SK-N-SH treated with all-trans-retinoic acid at 6 μM for 48 hours (cell line): ENCODE data around the gene CPNE4.

Experiments used
- ATAC-seq: fragments of 200-7000 bp; cut with Tn5 transposase; 3 replicates; pipeline ENCODE4 v1.9.1; 2020; ENCODE audit warnings: mild to moderate bottlenecking, moderate library complexity
- ARNTL ChIP-seq: fragments of 450-650 bp; formaldehyde crosslinking; IDR thresholded peaks from 2 replicates; pipeline ENCODE4 v1.5.0; 2020; ENCODE audit warnings: low read depth, mild to moderate bottlenecking, moderate library complexity, borderline replicate concordance
- BACH2 ChIP-seq: fragments of 250-450 bp; sonication (Bioruptor Pico); IDR thresholded peaks from 2 replicates; pipeline ENCODE4 v1.9.0; 2021; ENCODE audit warnings: mild to moderate bottlenecking, borderline replicate concordance
- CSDC2 ChIP-seq: fragments of 250-450 bp; sonication (Bioruptor Pico); IDR thresholded peaks from 2 replicates; pipeline ENCODE4 v1.5.0; 2020; ENCODE audit warnings: mild to moderate bottlenecking, moderate library complexity
- ESRRG ChIP-seq: fragments of 250-450 bp; sonication (Bioruptor Pico); IDR thresholded peaks from 2 replicates; pipeline ENCODE4 v1.6.1; 2021; ENCODE audit warnings: mild to moderate bottlenecking
- GLIS3 ChIP-seq: fragments of 250-450 bp; sonication (Bioruptor Pico); IDR thresholded peaks from 2 replicates; pipeline ENCODE4 v1.5.0; 2020; ENCODE audit warnings: mild to moderate bottlenecking, moderate library complexity
- ISL1 ChIP-seq: fragments of 250-450 bp; sonication (Bioruptor Pico); IDR thresholded peaks from 2 replicates; pipeline ENCODE4 v2.1.2; 2022; ENCODE audit warnings: mild to moderate bottlenecking, moderate library complexity
- OSR1 ChIP-seq: fragments of 250-450 bp; sonication (Bioruptor Pico); IDR thresholded peaks from 2 replicates; pipeline ENCODE4 v1.8.0; 2022; ENCODE audit warnings: moderate library complexity, mild to moderate bottlenecking, inconsistent platforms
- PPARA ChIP-seq: fragments of 250-450 bp; sonication (Bioruptor Pico); IDR thresholded peaks from 2 replicates; pipeline ENCODE4 v1.5.0; 2020; ENCODE audit warnings: mild to moderate bottlenecking, borderline replicate concordance
- RARB ChIP-seq: fragments of 250-450 bp; sonication (Bioruptor Pico); IDR thresholded peaks from 2 replicates; pipeline ENCODE4 v1.8.0; 2021; ENCODE audit warnings: mild to moderate bottlenecking, moderate library complexity
- SNAI2 ChIP-seq: fragments of 250-450 bp; sonication (Bioruptor Pico); IDR thresholded peaks from 2 replicates; pipeline ENCODE4 v1.5.0; 2020; ENCODE audit warnings: mild to moderate bottlenecking, moderate library complexity
- TCF4 ChIP-seq: fragments of 250-450 bp; sonication (Bioruptor Pico); IDR thresholded peaks from 2 replicates; pipeline ENCODE4 v1.8.0; 2021; ENCODE audit warnings: mild to moderate bottlenecking, moderate library complexity, borderline replicate concordance
- TOX ChIP-seq: fragments of 250-450 bp; sonication (Bioruptor Pico); IDR thresholded peaks from 2 replicates; pipeline ENCODE4 v1.8.0; 2021; ENCODE audit warnings: mild to moderate bottlenecking, moderate library complexity, borderline replicate concordance
- ZC3H10 ChIP-seq: fragments of 250-450 bp; sonication (Bioruptor Pico); IDR thresholded peaks from 2 replicates; pipeline ENCODE4 v1.5.1; 2021; ENCODE audit warnings: mild to moderate bottlenecking, moderate library complexity
- ZFP3 ChIP-seq: fragments of 250-450 bp; sonication (Bioruptor Pico); IDR thresholded peaks from 2 replicates; pipeline ENCODE4 v1.5.0; 2020; ENCODE audit warnings: mild to moderate bottlenecking, moderate library complexity
- ZFP30 ChIP-seq: fragments of 450-650 bp; formaldehyde crosslinking; IDR thresholded peaks from 2 replicates; pipeline ENCODE4 v1.5.0; 2022; ENCODE audit warnings: mild to moderate bottlenecking, moderate library complexity
- ZNF565 ChIP-seq: fragments of 450-650 bp; formaldehyde crosslinking; conservative IDR thresholded peaks from 2 replicates; pipeline ENCODE4 v1.5.0; 2020; ENCODE audit warnings: low read depth, mild to moderate bottlenecking, moderate library complexity
- ZNF70 ChIP-seq: fragments of 450-650 bp; formaldehyde crosslinking; IDR thresholded peaks from 2 replicates; pipeline ENCODE4 v1.5.0; 2020; ENCODE audit warnings: mild to moderate bottlenecking, moderate library complexity
- ZNF8 ChIP-seq: fragments of 450-650 bp; formaldehyde crosslinking; IDR thresholded peaks from 2 replicates; pipeline ENCODE4 v1.5.0; 2020; ENCODE audit warnings: mild to moderate bottlenecking, moderate library complexity
- TF ChIP-seq, protein P1 (sequence below): fragments of 250-450 bp; sonication (Bioruptor Pico); IDR thresholded peaks from 2 replicates; pipeline ENCODE4 v1.5.1; 2021; ENCODE audit warnings: mild to moderate bottlenecking, moderate library complexity
- TF ChIP-seq, protein P2 (sequence below): fragments of 250-450 bp; sonication (Bioruptor Pico); IDR thresholded peaks from 2 replicates; pipeline ENCODE4 v1.5.1; 2020; ENCODE audit warnings: low read depth, mild to moderate bottlenecking, moderate library complexity
- TF ChIP-seq, protein P3 (sequence below): fragments of 250-450 bp; sonication (Bioruptor Pico); IDR thresholded peaks from 2 replicates; pipeline ENCODE4 v1.8.0; 2021; ENCODE audit warnings: low read depth, mild to moderate bottlenecking, moderate library complexity, borderline replicate concordance
- TF ChIP-seq, protein P4 (sequence below): fragments of 250-450 bp; sonication (Bioruptor Pico); IDR thresholded peaks from 2 replicates; pipeline ENCODE4 v1.5.0; 2020; ENCODE audit warnings: mild to moderate bottlenecking, moderate library complexity
- TF ChIP-seq, protein P5 (sequence below): fragments of 250-450 bp; sonication (Bioruptor Pico); IDR thresholded peaks from 2 replicates; pipeline ENCODE4 v1.8.0; 2020; ENCODE audit warnings: mild to moderate bottlenecking, moderate library complexity, borderline replicate concordance

The CPNE4 gene

DNA sequence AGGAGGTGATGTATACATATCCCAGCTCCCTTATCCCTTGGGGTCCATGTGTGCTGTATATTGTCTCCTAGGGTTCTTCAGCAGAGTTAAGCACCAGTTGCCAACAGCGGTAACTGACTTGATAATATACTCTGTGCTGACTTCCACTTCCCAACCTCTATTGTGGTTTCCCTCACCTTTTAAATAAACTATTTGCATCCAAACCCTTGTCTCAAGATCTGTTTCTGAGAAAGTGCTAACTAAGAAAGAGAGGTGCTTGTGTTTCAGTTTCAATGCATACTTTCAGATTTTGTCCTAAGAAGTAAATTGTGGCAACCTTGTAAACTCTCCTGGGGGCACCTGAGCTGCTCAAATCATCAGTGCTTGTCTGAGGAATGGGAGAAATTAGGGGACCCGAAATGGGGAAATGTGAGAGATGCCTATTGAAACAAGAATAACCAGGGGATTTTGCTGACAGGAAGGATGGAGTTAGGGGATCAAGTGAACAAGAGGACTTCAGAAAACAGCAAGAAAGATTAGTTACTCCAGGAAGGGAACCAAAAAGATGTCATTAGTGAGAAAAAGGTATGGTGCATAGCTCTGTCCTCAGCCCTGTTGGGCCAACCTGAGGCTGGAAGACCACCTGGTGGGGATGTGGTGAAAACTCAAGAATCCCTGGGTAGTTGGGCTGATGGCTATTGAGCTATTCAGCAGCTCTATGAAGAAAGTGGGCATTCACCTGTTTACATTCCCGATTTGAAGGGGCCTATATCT is 481.1 kb downstream of the CPNE4 start:
- no peak for ATAC-seq
- TF ChIP-seq, protein P1, sequence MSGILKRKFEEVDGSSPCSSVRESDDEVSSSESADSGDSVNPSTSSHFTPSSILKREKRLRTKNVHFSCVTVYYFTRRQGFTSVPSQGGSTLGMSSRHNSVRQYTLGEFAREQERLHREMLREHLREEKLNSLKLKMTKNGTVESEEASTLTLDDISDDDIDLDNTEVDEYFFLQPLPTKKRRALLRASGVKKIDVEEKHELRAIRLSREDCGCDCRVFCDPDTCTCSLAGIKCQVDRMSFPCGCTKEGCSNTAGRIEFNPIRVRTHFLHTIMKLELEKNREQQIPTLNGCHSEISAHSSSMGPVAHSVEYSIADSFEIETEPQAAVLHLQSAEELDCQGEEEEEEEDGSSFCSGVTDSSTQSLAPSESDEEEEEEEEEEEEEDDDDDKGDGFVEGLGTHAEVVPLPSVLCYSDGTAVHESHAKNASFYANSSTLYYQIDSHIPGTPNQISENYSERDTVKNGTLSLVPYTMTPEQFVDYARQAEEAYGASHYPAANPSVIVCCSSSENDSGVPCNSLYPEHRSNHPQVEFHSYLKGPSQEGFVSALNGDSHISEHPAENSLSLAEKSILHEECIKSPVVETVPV (CRISPR knock-in tag) = no peak
- no peak for TF ChIP-seq ZNF8 (CRISPR knock-in tag)
- no peak for TF ChIP-seq OSR1 (CRISPR knock-in tag)
- no peak for TF ChIP-seq ISL1
- TF ChIP-seq ESRRG = no peak
- no peak for TF ChIP-seq SNAI2 (CRISPR knock-in tag)
- no peak for TF ChIP-seq ZFP30
- no peak for TF ChIP-seq BACH2 (CRISPR knock-in tag)
- no peak for TF ChIP-seq RARB (CRISPR knock-in tag)
- no peak for TF ChIP-seq ZNF565
- TF ChIP-seq, protein P2, sequence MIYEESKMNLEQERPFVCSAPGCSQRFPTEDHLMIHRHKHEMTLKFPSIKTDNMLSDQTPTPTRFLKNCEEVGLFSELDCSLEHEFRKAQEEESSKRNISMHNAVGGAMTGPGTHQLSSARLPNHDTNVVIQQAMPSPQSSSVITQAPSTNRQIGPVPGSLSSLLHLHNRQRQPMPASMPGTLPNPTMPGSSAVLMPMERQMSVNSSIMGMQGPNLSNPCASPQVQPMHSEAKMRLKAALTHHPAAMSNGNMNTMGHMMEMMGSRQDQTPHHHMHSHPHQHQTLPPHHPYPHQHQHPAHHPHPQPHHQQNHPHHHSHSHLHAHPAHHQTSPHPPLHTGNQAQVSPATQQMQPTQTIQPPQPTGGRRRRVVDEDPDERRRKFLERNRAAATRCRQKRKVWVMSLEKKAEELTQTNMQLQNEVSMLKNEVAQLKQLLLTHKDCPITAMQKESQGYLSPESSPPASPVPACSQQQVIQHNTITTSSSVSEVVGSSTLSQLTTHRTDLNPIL (CRISPR knock-in tag) = no peak
- TF ChIP-seq ZNF70 = no peak
- no peak for TF ChIP-seq PPARA (CRISPR knock-in tag)
- TF ChIP-seq ZC3H10 (CRISPR knock-in tag) = no peak
- TF ChIP-seq TCF4 (CRISPR knock-in tag) = no peak
- TF ChIP-seq, protein P3, sequence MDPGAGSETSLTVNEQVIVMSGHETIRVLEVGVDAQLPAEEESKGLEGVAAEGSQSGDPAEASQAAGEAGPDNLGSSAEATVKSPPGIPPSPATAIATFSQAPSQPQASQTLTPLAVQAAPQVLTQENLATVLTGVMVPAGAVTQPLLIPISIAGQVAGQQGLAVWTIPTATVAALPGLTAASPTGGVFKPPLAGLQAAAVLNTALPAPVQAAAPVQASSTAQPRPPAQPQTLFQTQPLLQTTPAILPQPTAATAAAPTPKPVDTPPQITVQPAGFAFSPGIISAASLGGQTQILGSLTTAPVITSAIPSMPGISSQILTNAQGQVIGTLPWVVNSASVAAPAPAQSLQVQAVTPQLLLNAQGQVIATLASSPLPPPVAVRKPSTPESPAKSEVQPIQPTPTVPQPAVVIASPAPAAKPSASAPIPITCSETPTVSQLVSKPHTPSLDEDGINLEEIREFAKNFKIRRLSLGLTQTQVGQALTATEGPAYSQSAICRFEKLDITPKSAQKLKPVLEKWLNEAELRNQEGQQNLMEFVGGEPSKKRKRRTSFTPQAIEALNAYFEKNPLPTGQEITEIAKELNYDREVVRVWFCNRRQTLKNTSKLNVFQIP (CRISPR knock-in tag) = no peak
- TF ChIP-seq TOX (CRISPR knock-in tag) = no peak
- no peak for TF ChIP-seq ARNTL (CRISPR knock-in tag)

DNA sequence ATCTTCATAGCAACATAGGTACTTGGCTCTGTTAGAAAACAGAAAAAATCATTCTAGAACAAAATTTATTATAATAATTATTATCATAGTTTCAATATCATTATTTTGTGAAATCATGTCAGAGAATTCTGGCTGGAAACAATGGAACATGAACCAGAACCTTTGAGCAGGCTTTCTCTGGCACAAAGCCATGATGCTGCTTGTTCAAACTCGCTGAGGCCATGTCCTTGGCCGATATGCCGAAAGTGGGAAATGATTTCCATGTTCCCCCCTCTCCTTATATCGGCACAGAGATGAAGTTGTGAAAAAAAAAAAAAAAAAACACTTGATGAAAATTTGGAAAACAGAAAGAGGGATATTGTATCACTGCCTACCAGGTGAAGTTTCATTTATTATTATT is 483.1 kb downstream of the CPNE4 start:
- TF ChIP-seq ZFP30 (no peak), ZFP3 (CRISPR knock-in tag) (no peak), GLIS3 (no peak), PPARA (CRISPR knock-in tag) (no peak), TOX (CRISPR knock-in tag) (no peak), BACH2 (CRISPR knock-in tag) (no peak), OSR1 (CRISPR knock-in tag) (no peak), ZNF70 (no peak), CSDC2 (CRISPR knock-in tag) (no peak)
- TF ChIP-seq, protein P4, sequence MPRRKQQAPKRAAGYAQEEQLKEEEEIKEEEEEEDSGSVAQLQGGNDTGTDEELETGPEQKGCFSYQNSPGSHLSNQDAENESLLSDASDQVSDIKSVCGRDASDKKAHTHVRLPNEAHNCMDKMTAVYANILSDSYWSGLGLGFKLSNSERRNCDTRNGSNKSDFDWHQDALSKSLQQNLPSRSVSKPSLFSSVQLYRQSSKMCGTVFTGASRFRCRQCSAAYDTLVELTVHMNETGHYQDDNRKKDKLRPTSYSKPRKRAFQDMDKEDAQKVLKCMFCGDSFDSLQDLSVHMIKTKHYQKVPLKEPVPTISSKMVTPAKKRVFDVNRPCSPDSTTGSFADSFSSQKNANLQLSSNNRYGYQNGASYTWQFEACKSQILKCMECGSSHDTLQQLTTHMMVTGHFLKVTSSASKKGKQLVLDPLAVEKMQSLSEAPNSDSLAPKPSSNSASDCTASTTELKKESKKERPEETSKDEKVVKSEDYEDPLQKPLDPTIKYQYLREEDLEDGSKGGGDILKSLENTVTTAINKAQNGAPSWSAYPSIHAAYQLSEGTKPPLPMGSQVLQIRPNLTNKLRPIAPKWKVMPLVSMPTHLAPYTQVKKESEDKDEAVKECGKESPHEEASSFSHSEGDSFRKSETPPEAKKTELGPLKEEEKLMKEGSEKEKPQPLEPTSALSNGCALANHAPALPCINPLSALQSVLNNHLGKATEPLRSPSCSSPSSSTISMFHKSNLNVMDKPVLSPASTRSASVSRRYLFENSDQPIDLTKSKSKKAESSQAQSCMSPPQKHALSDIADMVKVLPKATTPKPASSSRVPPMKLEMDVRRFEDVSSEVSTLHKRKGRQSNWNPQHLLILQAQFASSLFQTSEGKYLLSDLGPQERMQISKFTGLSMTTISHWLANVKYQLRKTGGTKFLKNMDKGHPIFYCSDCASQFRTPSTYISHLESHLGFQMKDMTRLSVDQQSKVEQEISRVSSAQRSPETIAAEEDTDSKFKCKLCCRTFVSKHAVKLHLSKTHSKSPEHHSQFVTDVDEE (CRISPR knock-in tag) = no peak
- TF ChIP-seq, protein P5, sequence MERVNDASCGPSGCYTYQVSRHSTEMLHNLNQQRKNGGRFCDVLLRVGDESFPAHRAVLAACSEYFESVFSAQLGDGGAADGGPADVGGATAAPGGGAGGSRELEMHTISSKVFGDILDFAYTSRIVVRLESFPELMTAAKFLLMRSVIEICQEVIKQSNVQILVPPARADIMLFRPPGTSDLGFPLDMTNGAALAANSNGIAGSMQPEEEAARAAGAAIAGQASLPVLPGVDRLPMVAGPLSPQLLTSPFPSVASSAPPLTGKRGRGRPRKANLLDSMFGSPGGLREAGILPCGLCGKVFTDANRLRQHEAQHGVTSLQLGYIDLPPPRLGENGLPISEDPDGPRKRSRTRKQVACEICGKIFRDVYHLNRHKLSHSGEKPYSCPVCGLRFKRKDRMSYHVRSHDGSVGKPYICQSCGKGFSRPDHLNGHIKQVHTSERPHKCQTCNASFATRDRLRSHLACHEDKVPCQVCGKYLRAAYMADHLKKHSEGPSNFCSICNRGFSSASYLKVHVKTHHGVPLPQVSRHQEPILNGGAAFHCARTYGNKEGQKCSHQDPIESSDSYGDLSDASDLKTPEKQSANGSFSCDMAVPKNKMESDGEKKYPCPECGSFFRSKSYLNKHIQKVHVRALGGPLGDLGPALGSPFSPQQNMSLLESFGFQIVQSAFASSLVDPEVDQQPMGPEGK (CRISPR knock-in tag) = no peak
- TF ChIP-seq, all 23 proteins: peak for 0
- ATAC-seq = no peak
